Spleen (tissue), 7 donors: ENCODE results near the gene ACTA1.

Source experiments
- POLR2A ChIP-seq, 3 donors: fragments of 450-650 bp; IDR thresholded peaks; one replicate each; pipeline ENCODE4 v1.5.1; 2017; ENCODE audit warnings: antibody characterized with exemption in 3 of 3, mild to moderate bottlenecking in 1 of 3
- POLR2AphosphoS5 ChIP-seq, 3 donors: sonication (generic); formaldehyde crosslinking; IDR thresholded peaks; one replicate each; pipeline ENCODE4 v1.5.1; 2017; ENCODE audit warnings: antibody characterized with exemption in 3 of 3
- TF ChIP-seq, protein P1 (sequence below), 11 experiments: fragments of 200-600 bp in 7 of 11; fragments of 450-650 bp in 4 of 11; sonication (generic) in 4 of 11; IDR thresholded peaks in 8 of 11; conservative IDR thresholded peaks in 3 of 11; 1 replicate in 7 of 11; 2 replicates in 4 of 11; pipeline versions ENCODE4 v1.4.0 to v1.8.0; 2016 to 2021; ENCODE audit warnings: antibody characterized with exemption in 11 of 11, inconsistent platforms in 4 of 11, mild to moderate bottlenecking in 1 of 11
- donor health status: DM: no; HTN: no; CAD: no; lungs with moderate emphysema.
- donor health status: DM: no; HTN: no; CAD: no.
- donor health status: DM: no; HTN: no; CAD: no.

DNA sequence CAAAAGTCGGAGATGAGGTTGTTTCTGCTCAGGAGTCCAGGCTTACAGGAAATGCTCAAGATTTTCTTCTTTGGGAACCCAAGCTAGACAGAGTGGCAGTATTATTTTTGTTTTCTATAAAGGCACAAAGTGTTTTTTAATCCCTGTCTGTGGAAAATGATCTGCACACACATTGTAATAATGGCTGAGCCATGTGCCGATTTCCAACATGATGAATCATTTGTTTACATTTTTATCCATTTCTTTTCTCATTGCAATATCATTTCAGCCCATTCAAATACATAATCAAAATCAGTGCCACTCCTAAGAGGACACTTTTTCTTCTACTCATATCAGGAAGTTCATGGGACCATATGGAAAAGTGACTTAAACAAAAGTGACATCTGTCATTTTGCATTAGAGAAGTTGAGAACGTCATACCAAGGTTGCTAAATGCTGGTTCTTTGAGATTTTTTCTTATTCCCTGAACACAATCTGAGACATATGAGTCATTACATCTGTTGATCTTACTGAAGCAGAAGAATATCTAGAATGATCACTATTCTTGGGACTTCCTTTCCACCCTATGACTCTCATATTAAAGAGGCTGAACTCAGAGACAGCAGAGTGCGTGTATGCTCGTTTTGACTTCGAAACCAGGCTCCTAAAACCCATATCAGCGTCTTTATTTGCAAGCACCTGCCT is 44.9 kb downstream of the ACTA1 start:
- TF ChIP-seq POLR2A (IDR thresholded peaks at IDR 0.05) (no peak), POLR2AphosphoS5 (IDR thresholded peaks at IDR 0.05) (no peak)
- TF ChIP-seq, protein P1, sequence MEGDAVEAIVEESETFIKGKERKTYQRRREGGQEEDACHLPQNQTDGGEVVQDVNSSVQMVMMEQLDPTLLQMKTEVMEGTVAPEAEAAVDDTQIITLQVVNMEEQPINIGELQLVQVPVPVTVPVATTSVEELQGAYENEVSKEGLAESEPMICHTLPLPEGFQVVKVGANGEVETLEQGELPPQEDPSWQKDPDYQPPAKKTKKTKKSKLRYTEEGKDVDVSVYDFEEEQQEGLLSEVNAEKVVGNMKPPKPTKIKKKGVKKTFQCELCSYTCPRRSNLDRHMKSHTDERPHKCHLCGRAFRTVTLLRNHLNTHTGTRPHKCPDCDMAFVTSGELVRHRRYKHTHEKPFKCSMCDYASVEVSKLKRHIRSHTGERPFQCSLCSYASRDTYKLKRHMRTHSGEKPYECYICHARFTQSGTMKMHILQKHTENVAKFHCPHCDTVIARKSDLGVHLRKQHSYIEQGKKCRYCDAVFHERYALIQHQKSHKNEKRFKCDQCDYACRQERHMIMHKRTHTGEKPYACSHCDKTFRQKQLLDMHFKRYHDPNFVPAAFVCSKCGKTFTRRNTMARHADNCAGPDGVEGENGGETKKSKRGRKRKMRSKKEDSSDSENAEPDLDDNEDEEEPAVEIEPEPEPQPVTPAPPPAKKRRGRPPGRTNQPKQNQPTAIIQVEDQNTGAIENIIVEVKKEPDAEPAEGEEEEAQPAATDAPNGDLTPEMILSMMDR (IDR thresholded peaks at IDR 0.05 in 8 of 11, conservative IDR thresholded peaks at IDR 0.05 in 3 of 11), result no peak
